Activated T-helper 9 cell treated with anti-CD3 and anti-CD28 coated beads, Interleukin-2, amount 50 U/mL, for 16 hours (primary cell): Measurements from ENCODE around the gene DET1.
"Not testable (repeated sequence)": the region's sequence is repeated elsewhere in the genome, so short reads cannot be mapped to it uniquely, and the experiment has no call there.

Experiments used
- DNase-seq: peaks from one replicate; pipeline ENCODE4 v3.0.0-alpha.2; 2020; ENCODE audit warnings: low read depth

Gene DET1

GRCh38 chr15:88497109-88497765 lies 49.2 kb downstream of the DET1 start:
- no peak for DNase-seq

- no peak for DNase-seq
Measured at GRCh38 chr15:88493844-88494243, 52.6 kb downstream of the DET1 start.

GRCh38 chr15:88491158-88491557 lies 55.3 kb downstream of the DET1 start:
- no peak for DNase-seq

GRCh38 chr15:88490036-88490435 lies 56.4 kb downstream of the DET1 start:
- DNase-seq = no peak

GRCh38 chr15:88489321-88489720 lies 57.2 kb downstream of the DET1 start:
- no peak for DNase-seq

GRCh38 chr15:88487796-88488523 lies 58.5 kb downstream of the DET1 start:
- no peak for DNase-seq

- DNase-seq = no peak
Measured at GRCh38 chr15:88487178-88487795, 59.2 kb downstream of the DET1 start.

GRCh38 chr15:88484682-88485331 lies 61.7 kb downstream of the DET1 start:
- no peak for DNase-seq

- no peak for DNase-seq
Measured at GRCh38 chr15:88482263-88482662, 64.2 kb downstream of the DET1 start.

- DNase-seq = no peak
Measured at GRCh38 chr15:88480981-88481380, 65.5 kb downstream of the DET1 start.

GRCh38 chr15:88479169-88479568 lies 67.3 kb downstream of the DET1 start:
- no peak for DNase-seq

- no peak for DNase-seq
Measured at GRCh38 chr15:88477904-88478303, 68.6 kb downstream of the DET1 start.

- DNase-seq = no peak
Measured at GRCh38 chr15:88477126-88477525, 69.4 kb downstream of the DET1 start.

GRCh38 chr15:88476635-88477060 lies 69.8 kb downstream of the DET1 start:
- no peak for DNase-seq

- DNase-seq = not testable (repeated sequence)
Measured at GRCh38 chr15:88473661-88474293, 72.7 kb downstream of the DET1 start.

GRCh38 chr15:88472225-88472624 lies 74.3 kb downstream of the DET1 start:
- DNase-seq = no peak

- DNase-seq = no peak
Measured at GRCh38 chr15:88470625-88471372, 75.7 kb downstream of the DET1 start.

- DNase-seq = no peak
Measured at GRCh38 chr15:88469321-88469720, 77.2 kb downstream of the DET1 start.

GRCh38 chr15:88468721-88469120 lies 77.8 kb downstream of the DET1 start:
- not testable (repeated sequence) for DNase-seq

- peak; percentile 3 for DNase-seq
Measured at GRCh38 chr15:88467935-88468528, 78.4 kb downstream of the DET1 start.
